Kidney epithelial cell (primary cell): ENCODE measurements around the gene PPIP5K1. TPM values are rescaled to one million over a fixed set of nuclear protein-coding genes. Genes with fewer than 3 reads are reported as not detected.

ENCODE experiments used
- DNase-seq: peaks from one replicate; pipeline ENCODE4 v3.0.0-alpha.2; 2010; ENCODE audit warnings: low read depth
- H3K27me3 ChIP-seq: 2 replicates; pipeline ENCODE4 v1.6.0; 2011; ENCODE audit warnings: low read length; ENCODE audit not compliant: control insufficient read depth, insufficient read depth
- H3K36me3 ChIP-seq: 2 replicates; pipeline ENCODE4 v1.5.1; 2011; ENCODE audit warnings: low read length; ENCODE audit not compliant: control insufficient read depth, insufficient read depth
- H3K4me3 ChIP-seq: 2 replicates; pipeline ENCODE4 v1.5.1; 2011; ENCODE audit warnings: low read depth, mild to moderate bottlenecking, control low read depth, low read length
- CTCF ChIP-seq: IDR thresholded peaks from 2 replicates; pipeline ENCODE4 v1.5.1; 2011; ENCODE audit warnings: mild to moderate bottlenecking, moderate library complexity, low read length, control low read depth, inconsistent platforms; ENCODE audit not compliant: insufficient read depth, poor library complexity, severe bottlenecking
- total RNA-seq: library from RNA; depleted of rRNA; stranded (reverse); fragments of >200 nt; gene quantifications from 2 replicates; pipeline ENCODE4 v1.2.3, GENCODE V29; 2015

PPIP5K1 gene
- total RNA-seq, 1 donor from 2014 or later, result 20.8 TPM

- TF ChIP-seq CTCF, result no peak
- Histone ChIP-seq H3K36me3 (no peaks in the 10 kb centered on the region), H3K4me3 (no peak overlapping the region), H3K27me3 (peaks cover 8% of the 10 kb centered on the region)
- no peak for DNase-seq
Observed at GRCh38 chr15:43508421-43508820, 81.6 kb downstream of the PPIP5K1 start.

- H3K4me3 ChIP-seq, result no peak overlapping the region
- DNase-seq, result no peak
- no peak for TF ChIP-seq CTCF
Observed at GRCh38 chr15:43505738-43506137, 84.3 kb downstream of the PPIP5K1 start.

GRCh38 chr15:43499635-43500034 lies 90.4 kb downstream of the PPIP5K1 start:
- no peak for TF ChIP-seq CTCF
- Histone ChIP-seq H3K36me3 (no peaks in the 10 kb centered on the region), H3K4me3 (no peak overlapping the region), H3K27me3 (no peaks in the 10 kb centered on the region)
- no peak for DNase-seq

More at GRCh38 chr15:43505738-43506137, 84.3 kb downstream of the PPIP5K1 start:
- no peaks in the 10 kb centered on the region for H3K36me3 ChIP-seq
- H3K27me3 ChIP-seq, result no peaks in the 10 kb centered on the region

GRCh38 chr15:43498990-43499389 lies 91.0 kb downstream of the PPIP5K1 start:
- DNase-seq, result no peak
- Histone ChIP-seq H3K4me3 (no peak overlapping the region), H3K36me3 (no peaks in the 10 kb centered on the region), H3K27me3 (no peaks in the 10 kb centered on the region)
- TF ChIP-seq CTCF, result no peak

GRCh38 chr15:43493703-43494472 lies 96.1 kb downstream of the PPIP5K1 start:
- H3K36me3 ChIP-seq, result no peaks in the 10 kb centered on the region
- no peak for TF ChIP-seq CTCF
- no peak for DNase-seq
- H3K27me3 ChIP-seq, result no peaks in the 10 kb centered on the region
- H3K4me3 ChIP-seq, result no peak overlapping the region
